B cell (primary cell): Measurements from ENCODE around the gene DENND2A. TPM values are rescaled to one million over a fixed set of nuclear protein-coding genes. Genes with fewer than 3 reads are reported as not detected.

Source experiments
- ATAC-seq: fragments of 200-7000 bp; cut with Tn5 transposase; one replicate; pipeline ENCODE4 v1.10.0; 2021; ENCODE audit warnings: low read depth, mild to moderate bottlenecking, moderate number of reproducible peaks, moderate library complexity
- CTCF ChIA-PET: fragments of 350-600 bp; sonication (Branson Sonifier 250); formaldehyde crosslinking; loops from one replicate; lab custom pipeline; 2021; ENCODE audit warnings: antibody characterized with exemption, inconsistent platforms; lab: Charles Lee
- POLR2A ChIA-PET: fragments of 350-600 bp; sonication (Branson Sonifier 250); formaldehyde crosslinking; loops from one replicate; lab custom pipeline; 2021; ENCODE audit warnings: antibody characterized with exemption; lab: Charles Lee
- DNase-seq: peaks from one replicate; pipeline ENCODE4 v3.0.0; 2013
- H2AFZ ChIP-seq: 2 replicates; pipeline ENCODE4 v1.6.1; 2012; ENCODE audit warnings: mild to moderate bottlenecking, low read depth, low read length; ENCODE audit not compliant: insufficient read depth, poor library complexity, severe bottlenecking
- H3K27ac ChIP-seq, 2 donors: 1 replicate in 1 of 2; 2 replicates in 1 of 2; pipeline ENCODE4 v1.5.1; 2012 to 2013; ENCODE audit warnings: low read length in 2 of 2, mild to moderate bottlenecking in 2 of 2, moderate library complexity in 1 of 2
- H3K27me3 ChIP-seq, 4 experiments: fragments of 200-600 bp in 1 of 4; sonication (generic) in 1 of 4; replicated peaks in 1 of 4; 1 replicate in 2 of 4; 2 replicates in 2 of 4; pipeline versions ENCODE4 v1.6.1 to v1.7.0; 2013 to 2016; ENCODE audit warnings: low read length in 3 of 4, mild to moderate bottlenecking in 2 of 4, mixed read lengths in 1 of 4, moderate library complexity in 1 of 4; ENCODE audit not compliant: insufficient read depth in 4 of 4, control insufficient read depth in 3 of 4; ENCODE audit errors: control extremely low read depth in 1 of 4
- H3K36me3 ChIP-seq, 2 experiments: replicated peaks in 1 of 2; 1 replicate in 1 of 2; 2 replicates in 1 of 2; pipeline versions ENCODE4 v1.6.1 to v1.7.1; 2013; ENCODE audit warnings: low read length in 1 of 2; ENCODE audit not compliant: insufficient read depth in 2 of 2, control insufficient read depth in 1 of 2; ENCODE audit errors: control extremely low read depth in 1 of 2, extremely low read depth in 1 of 2
- H3K4me1 ChIP-seq, 2 donors: fragments of 200-600 bp in 1 of 2; sonication (generic) in 1 of 2; 1 replicate in 1 of 2; 2 replicates in 1 of 2; pipeline versions ENCODE4 v1.5.1 to v1.6.1; 2013 to 2017; ENCODE audit warnings: low read length in 2 of 2; ENCODE audit not compliant: control insufficient read depth in 2 of 2, insufficient read depth in 2 of 2
- H3K4me2 ChIP-seq: replicated peaks from 2 replicates; pipeline ENCODE3; 2012; ENCODE audit warnings: mild to moderate bottlenecking, low read depth, low read length; ENCODE audit not compliant: poor library complexity, severe bottlenecking
- H3K4me3 ChIP-seq, 5 experiments: fragments of 200-600 bp in 1 of 5; sonication (generic) in 1 of 5; 1 replicate in 3 of 5; 2 replicates in 2 of 5; pipeline versions ENCODE4 v1.5.1 to v1.7.0; 2011 to 2016; ENCODE audit warnings: low read length in 4 of 5, mild to moderate bottlenecking in 4 of 5, low read depth in 2 of 5, control low read depth in 1 of 5, moderate library complexity in 1 of 5; ENCODE audit not compliant: insufficient read depth in 1 of 5; ENCODE audit errors: control extremely low read depth in 1 of 5, extremely low read depth in 1 of 5
- H3K79me2 ChIP-seq: fragments of 200-600 bp; sonication (generic); one replicate; pipeline ENCODE4 v1.6.0; 2016; ENCODE audit warnings: low read length; ENCODE audit not compliant: control insufficient read depth, insufficient read depth
- H3K9ac ChIP-seq: fragments of 200-600 bp; sonication (generic); 2 replicates; pipeline ENCODE4 v1.6.1; 2017; ENCODE audit warnings: mild to moderate bottlenecking, low read length, moderate library complexity
- H3K9me3 ChIP-seq, 3 donors: one replicate each; pipeline versions ENCODE4 v1.6.1 to v1.7.1; 2013; ENCODE audit warnings: low read length in 2 of 3; ENCODE audit not compliant: control insufficient read depth in 2 of 3, insufficient read depth in 1 of 3; ENCODE audit errors: control extremely low read depth in 1 of 3
- H4K20me1 ChIP-seq: 2 replicates; pipeline ENCODE4 v1.6.0; 2012; ENCODE audit warnings: mild to moderate bottlenecking, low read length; ENCODE audit not compliant: insufficient read depth, control insufficient read depth, poor library complexity, severe bottlenecking
- H3K27ac Mint-ChIP-seq: one replicate; pipeline ENCODE4 v1.8.0; 2021; ENCODE audit warnings: mixed read lengths
- H3K27me3 Mint-ChIP-seq: one replicate; pipeline ENCODE4 v1.8.0; 2021; ENCODE audit warnings: mixed read lengths
- H3K4me1 Mint-ChIP-seq: one replicate; pipeline ENCODE4 v1.8.0; 2021; ENCODE audit warnings: mixed read lengths
- H3K4me3 Mint-ChIP-seq: one replicate; pipeline ENCODE4 v1.8.0; 2021; ENCODE audit warnings: mixed read lengths
- H3K9me3 Mint-ChIP-seq: one replicate; pipeline ENCODE4 v1.8.0; 2022; ENCODE audit warnings: mixed read lengths; ENCODE audit not compliant: insufficient read depth
- EZH2 ChIP-seq: IDR thresholded peaks from 2 replicates; pipeline ENCODE4 v1.6.1; 2012; ENCODE audit warnings: borderline replicate concordance, low read depth, mild to moderate bottlenecking, moderate library complexity, low read length; ENCODE audit not compliant: insufficient read depth, poor library complexity, severe bottlenecking
- WGBS: methylation state at CpG from one replicate; pipeline ENCODE4 v1.1.5; 2013; ENCODE audit warnings: missing lambda C conversion rate; ENCODE audit not compliant: insufficient coverage; 5-methylcytosine and 5-hydroxymethylcytosine counted together
- intact Hi-C: fragments of 100-400 bp; cut with micrococcal nuclease; formaldehyde crosslinking; loops from one replicate; pipeline ENCODE4 v1.10.0; 2022
- polyA plus RNA-seq: library from polyadenylated mRNA; depleted of rRNA; stranded (reverse); fragments of >200 nt; gene quantifications from 2 replicates; pipeline ENCODE4 v1.2.3, GENCODE V29; 2012
- total RNA-seq, 2 donors: library from RNA; stranded (reverse); fragments of 120-200 nt in 1 of 2; gene quantifications; 1 replicate in 1 of 2; 2 replicates in 1 of 2; pipeline versions ENCODE4 v1.2.3 to v1.2.4, GENCODE V29; 2013 to 2022
- TF ChIP-seq, protein P1 (sequence below): fragments of 200-600 bp; IDR thresholded peaks from one replicate; pipeline ENCODE4 v1.8.0; 2022; ENCODE audit warnings: antibody characterized with exemption, mild to moderate bottlenecking

Gene DENND2A
- total and polyA plus RNA-seq, 2 donors (not counting 1 experiment from before 2014, with no cell fraction given): 0.31 TPM; not detected in 1

DNA sequence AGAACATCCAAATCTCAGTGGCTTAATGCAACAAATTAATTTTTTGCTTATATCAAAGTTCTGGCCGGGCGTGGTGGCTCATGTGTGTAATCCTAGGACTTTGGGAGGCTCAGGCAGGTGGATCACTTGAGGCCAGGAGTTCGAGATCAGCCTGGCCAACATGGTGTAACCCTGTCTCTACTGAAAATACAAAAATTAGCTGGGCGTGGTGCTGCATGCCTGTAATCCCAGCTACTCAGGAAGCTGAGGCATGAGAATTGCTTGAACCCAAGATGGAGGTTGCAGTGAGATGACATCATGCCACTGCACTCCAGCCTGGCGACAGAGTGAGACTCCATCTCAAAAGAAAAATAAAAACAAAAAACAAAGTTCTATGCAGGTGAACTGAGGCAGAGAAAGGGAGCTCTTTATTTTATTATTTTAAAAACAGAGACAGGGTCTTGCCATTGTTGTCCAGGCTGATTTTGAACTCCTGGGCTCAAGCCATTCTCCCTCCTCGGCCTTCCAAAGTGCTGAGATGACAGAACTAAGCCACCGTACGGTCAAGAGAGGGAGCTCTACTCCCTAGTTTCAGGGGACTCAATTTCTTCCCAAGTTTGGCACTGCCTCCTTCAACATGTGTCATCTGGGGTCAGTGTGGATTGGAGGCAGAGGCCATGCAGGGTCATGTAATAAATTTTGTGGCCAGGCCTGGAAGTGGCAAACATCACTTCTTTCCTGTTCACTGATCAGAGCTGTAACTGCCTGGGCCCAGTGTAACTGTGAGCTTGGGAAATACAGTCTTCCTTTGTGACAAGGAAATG lies 34.5 kb upstream of the DENND2A start:
- Histone ChIP-seq H3K27me3 (no peaks in the 10 kb centered on the region), H3K36me3 (peaks cover 0 to 8% of the 10 kb centered on the region in 2 experiments), H3K9ac (no peak overlapping the region), H3K27ac (peak overlapping the region; percentile 39 to 79), H3K4me3 (no peak overlapping the region), H2AFZ (no peak overlapping the region), H3K4me2 (peak overlapping the region; percentile 80), H3K4me1 (peaks cover 46 to 54% of the 10 kb centered on the region in 2 donors), H4K20me1 (no peaks in the 10 kb centered on the region), H3K9me3 (peaks cover 0 to 7% (median 0%) of the 10 kb centered on the region in 3 donors), H3K79me2 (peaks cover 33% of the 10 kb centered on the region)
- Mint-ChIP-seq H3K9me3 (no peaks in the 10 kb centered on the region), H3K27ac (peak overlapping the region; percentile 91), H3K27me3 (no peaks in the 10 kb centered on the region), H3K4me1 (peaks cover 52% of the 10 kb centered on the region), H3K4me3 (peak overlapping the region; percentile 87)
- CTCF ChIA-PET: interaction anchor here (0.9 to 4.1 kb wide), 8 partner anchors 10 to 252 kb away, joined by 3 to 17 read pairs (median 6); partner anchors contain the start of gene NDUFB2
- intact Hi-C loops: loop anchor here (5.0 to 10.0 kb wide), 3 partner anchors 32 to 1330 kb away; partner anchors contain the start of genes FMC1 and SLC37A3
- ATAC-seq: no peak
- DNase-seq: peak; percentile 30
- POLR2A ChIA-PET: interaction anchor here (0.9 to 1.3 kb wide), 2 partner anchors 197 to 198 kb away, joined by 3 read pairs; no protein-coding TSS in a partner anchor
- TF ChIP-seq, protein P1, sequence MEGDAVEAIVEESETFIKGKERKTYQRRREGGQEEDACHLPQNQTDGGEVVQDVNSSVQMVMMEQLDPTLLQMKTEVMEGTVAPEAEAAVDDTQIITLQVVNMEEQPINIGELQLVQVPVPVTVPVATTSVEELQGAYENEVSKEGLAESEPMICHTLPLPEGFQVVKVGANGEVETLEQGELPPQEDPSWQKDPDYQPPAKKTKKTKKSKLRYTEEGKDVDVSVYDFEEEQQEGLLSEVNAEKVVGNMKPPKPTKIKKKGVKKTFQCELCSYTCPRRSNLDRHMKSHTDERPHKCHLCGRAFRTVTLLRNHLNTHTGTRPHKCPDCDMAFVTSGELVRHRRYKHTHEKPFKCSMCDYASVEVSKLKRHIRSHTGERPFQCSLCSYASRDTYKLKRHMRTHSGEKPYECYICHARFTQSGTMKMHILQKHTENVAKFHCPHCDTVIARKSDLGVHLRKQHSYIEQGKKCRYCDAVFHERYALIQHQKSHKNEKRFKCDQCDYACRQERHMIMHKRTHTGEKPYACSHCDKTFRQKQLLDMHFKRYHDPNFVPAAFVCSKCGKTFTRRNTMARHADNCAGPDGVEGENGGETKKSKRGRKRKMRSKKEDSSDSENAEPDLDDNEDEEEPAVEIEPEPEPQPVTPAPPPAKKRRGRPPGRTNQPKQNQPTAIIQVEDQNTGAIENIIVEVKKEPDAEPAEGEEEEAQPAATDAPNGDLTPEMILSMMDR: peak; percentile 23
- TF ChIP-seq EZH2: no peak
- 83% methylated on average over 5 of the region's 8 CpGs for WGBS
